HepG2 (cell line): ENCODE results near the gene CRYBA2. TPM values are rescaled to one million over a fixed set of nuclear protein-coding genes. Genes with fewer than 3 reads are reported as not detected.

Source experiments
- CBX2 ChIP-seq, 2 experiments: fragments of 200-600 bp in 1 of 2; sonication (generic); formaldehyde crosslinking in 1 of 2; IDR thresholded peaks; 2 replicates each; pipeline versions ENCODE4 v1.7.0 to v1.8.1; 2018 to 2022; ENCODE audit warnings: low read depth in 2 of 2, low read length in 1 of 2, mild to moderate bottlenecking in 1 of 2, missing genetic modification reagents in 1 of 2
- CENPX ChIP-seq: sonication (generic); formaldehyde crosslinking; IDR thresholded peaks from 2 replicates; pipeline ENCODE4 v1.9.0; 2021; ENCODE audit warnings: mild to moderate bottlenecking, missing genetic modification reagents, moderate library complexity
- CREB1 ChIP-seq, 2 experiments: fragments of 450-650 bp in 1 of 2; IDR thresholded peaks; 2 replicates each; pipeline ENCODE4 v1.6.1; 2016 to 2017; ENCODE audit warnings: control low read depth in 1 of 2, mild to moderate bottlenecking in 1 of 2, missing compliant biosample characterization in 1 of 2, missing genetic modification characterization in 1 of 2
- FOXO1 ChIP-seq: sonication (generic); formaldehyde crosslinking; IDR thresholded peaks from 2 replicates; pipeline ENCODE4 v1.4.0; 2020; ENCODE audit warnings: missing genetic modification reagents
- HDAC2 ChIP-seq: sonication (generic); formaldehyde crosslinking; IDR thresholded peaks from 2 replicates; pipeline ENCODE4 v1.4.0; 2020; ENCODE audit warnings: missing genetic modification reagents
- KAT2B ChIP-seq: fragments of 150-350 bp; IDR thresholded peaks from 2 replicates; pipeline ENCODE4 v1.6.1; 2014; ENCODE audit warnings: low read depth, low read length, borderline replicate concordance
- PHF5A ChIP-seq: IDR thresholded peaks from one replicate; pipeline ENCODE4 v1.6.1; 2018; ENCODE audit warnings: low read depth, missing genetic modification reagents; ENCODE audit not compliant: unreplicated experiment
- SMC3 ChIP-seq: IDR thresholded peaks from 2 replicates; pipeline ENCODE4 v1.6.1; 2011; ENCODE audit warnings: low read length, improper control_type of control experiment
- TMF1 ChIP-seq: sonication (generic); formaldehyde crosslinking; IDR thresholded peaks from 2 replicates; pipeline ENCODE4 v1.8.1; 2022; ENCODE audit warnings: low read depth, missing genetic modification reagents
- TOE1 ChIP-seq: sonication (generic); formaldehyde crosslinking; IDR thresholded peaks from 2 replicates; pipeline ENCODE4 v1.4.0; 2020; ENCODE audit warnings: mild to moderate bottlenecking, missing genetic modification reagents
- ZFP1 ChIP-seq: IDR thresholded peaks from 2 replicates; pipeline ENCODE4 v1.6.1; 2016
- ZMYM2 ChIP-seq: sonication (generic); formaldehyde crosslinking; IDR thresholded peaks from 2 replicates; pipeline ENCODE4 v1.8.0; 2022; ENCODE audit warnings: mild to moderate bottlenecking, missing genetic modification reagents
- ZNF468 ChIP-seq: sonication (generic); formaldehyde crosslinking; IDR thresholded peaks from 2 replicates; pipeline ENCODE4 v1.8.0; 2022; ENCODE audit warnings: mild to moderate bottlenecking, moderate library complexity, missing genetic modification reagents
- ZNF564 ChIP-seq: sonication (generic); formaldehyde crosslinking; IDR thresholded peaks from 2 replicates; pipeline ENCODE4 v1.8.1; 2023; ENCODE audit warnings: mild to moderate bottlenecking, missing genetic modification reagents
- ZNF782 ChIP-seq: sonication (generic); formaldehyde crosslinking; IDR thresholded peaks from 2 replicates; pipeline ENCODE4 v1.4.0; 2020; ENCODE audit warnings: missing genetic modification reagents, mild to moderate bottlenecking, borderline replicate concordance
- polyA plus RNA-seq, 8 experiments: library from polyadenylated mRNA; depleted of rRNA in 3 of 8; stranded (reverse) in 7 of 8; unstranded in 1 of 8; fragments of >200 nt; fragmentation: Illumina TruSeq in 4 of 8; extraction: Trizol in 4 of 8; gene quantifications; 2 replicates each; pipeline versions ENCODE4 v1.2.1 to v1.2.3, GENCODE V29; 2011 to 2016; ENCODE audit warnings: low read depth in 4 of 8, missing spikeins in 1 of 8, mixed read lengths in 1 of 8; ENCODE audit not compliant: insufficient read depth in 1 of 8
- total RNA-seq, 5 experiments: library from RNA; depleted of rRNA; stranded (reverse); fragments of >200 nt; fragmentation: Illumina TruSeq; extraction: Trizol; gene quantifications; 2 replicates each; pipeline ENCODE4 v1.2.3, GENCODE V29; 2016; ENCODE audit warnings: low read depth in 1 of 5
- TF ChIP-seq, protein P1 (sequence below): sonication (generic); formaldehyde crosslinking; IDR thresholded peaks from 2 replicates; pipeline ENCODE4 v1.4.0; 2020; ENCODE audit warnings: missing genetic modification reagents
- TF ChIP-seq, protein P2 (sequence below): sonication (generic); formaldehyde crosslinking; IDR thresholded peaks from 2 replicates; pipeline ENCODE4 v1.8.0; 2022; ENCODE audit warnings: missing genetic modification reagents, mild to moderate bottlenecking, borderline replicate concordance
- TF ChIP-seq, protein P3 (sequence below): sonication (generic); formaldehyde crosslinking; IDR thresholded peaks from 2 replicates; pipeline ENCODE4 v1.4.0; 2020; ENCODE audit warnings: missing genetic modification reagents
- TF ChIP-seq, protein P4 (sequence below): sonication (generic); formaldehyde crosslinking; IDR thresholded peaks from 2 replicates; pipeline ENCODE4 v1.5.0; 2020; ENCODE audit warnings: missing genetic modification reagents
- TF ChIP-seq, protein P5 (sequence below): sonication (generic); formaldehyde crosslinking; IDR thresholded peaks from 2 replicates; pipeline ENCODE4 v1.5.1; 2020; ENCODE audit warnings: missing genetic modification reagents, mild to moderate bottlenecking, borderline replicate concordance

The CRYBA2 gene
- total and polyA plus RNA-seq, 2 of the 13 experiments (the other 11 are each of a cell fraction or from before 2014, with no cell fraction given) = not detected

DNA sequence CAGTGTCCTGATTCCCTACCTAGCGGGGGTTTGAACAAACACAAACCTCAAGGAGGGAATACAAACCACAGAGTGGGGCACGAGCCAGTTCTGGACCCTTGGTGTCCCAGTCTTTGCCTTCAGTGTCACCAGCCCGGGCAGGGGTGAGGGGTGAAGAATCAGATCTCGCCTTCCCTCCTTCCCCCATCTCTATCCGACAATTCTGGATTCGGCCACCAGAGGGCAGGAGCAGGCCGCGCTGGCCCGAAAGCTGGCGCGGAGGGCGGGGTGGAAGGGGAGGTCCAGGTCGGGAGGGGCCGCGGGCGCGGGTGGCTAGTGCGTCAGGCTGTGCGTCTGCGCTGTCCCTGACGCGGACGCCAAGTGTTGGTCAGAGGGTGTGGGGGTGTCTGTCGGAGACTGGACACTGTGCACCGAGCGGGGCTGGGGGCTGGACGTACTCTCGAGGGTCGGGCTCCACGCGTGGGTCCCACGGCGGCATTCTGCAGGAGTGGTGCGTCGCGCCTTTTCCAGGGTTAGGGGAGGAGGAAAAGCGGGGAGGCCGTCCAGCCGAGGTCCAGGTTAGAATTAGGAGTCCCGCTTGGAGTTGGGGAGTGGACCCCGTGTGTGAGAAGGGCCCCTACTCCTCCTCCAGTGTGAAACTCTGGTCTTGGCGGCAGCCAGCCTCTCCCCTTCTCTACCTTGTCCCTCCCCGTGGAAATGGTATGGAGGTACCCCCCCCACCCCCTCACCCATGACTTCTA, 2.9 kb upstream of the CRYBA2 start (continued):
- no peak for TF ChIP-seq ZMYM2 (CRISPR knock-in tag)
- no peak for TF ChIP-seq PHF5A (CRISPR knock-in tag)
- TF ChIP-seq CENPX (CRISPR knock-in tag) = no peak
- no peak for TF ChIP-seq TMF1 (CRISPR knock-in tag)
- TF ChIP-seq, protein P1, sequence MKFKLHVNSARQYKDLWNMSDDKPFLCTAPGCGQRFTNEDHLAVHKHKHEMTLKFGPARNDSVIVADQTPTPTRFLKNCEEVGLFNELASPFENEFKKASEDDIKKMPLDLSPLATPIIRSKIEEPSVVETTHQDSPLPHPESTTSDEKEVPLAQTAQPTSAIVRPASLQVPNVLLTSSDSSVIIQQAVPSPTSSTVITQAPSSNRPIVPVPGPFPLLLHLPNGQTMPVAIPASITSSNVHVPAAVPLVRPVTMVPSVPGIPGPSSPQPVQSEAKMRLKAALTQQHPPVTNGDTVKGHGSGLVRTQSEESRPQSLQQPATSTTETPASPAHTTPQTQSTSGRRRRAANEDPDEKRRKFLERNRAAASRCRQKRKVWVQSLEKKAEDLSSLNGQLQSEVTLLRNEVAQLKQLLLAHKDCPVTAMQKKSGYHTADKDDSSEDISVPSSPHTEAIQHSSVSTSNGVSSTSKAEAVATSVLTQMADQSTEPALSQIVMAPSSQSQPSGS (CRISPR knock-in tag) = no peak
- TF ChIP-seq, protein P2, sequence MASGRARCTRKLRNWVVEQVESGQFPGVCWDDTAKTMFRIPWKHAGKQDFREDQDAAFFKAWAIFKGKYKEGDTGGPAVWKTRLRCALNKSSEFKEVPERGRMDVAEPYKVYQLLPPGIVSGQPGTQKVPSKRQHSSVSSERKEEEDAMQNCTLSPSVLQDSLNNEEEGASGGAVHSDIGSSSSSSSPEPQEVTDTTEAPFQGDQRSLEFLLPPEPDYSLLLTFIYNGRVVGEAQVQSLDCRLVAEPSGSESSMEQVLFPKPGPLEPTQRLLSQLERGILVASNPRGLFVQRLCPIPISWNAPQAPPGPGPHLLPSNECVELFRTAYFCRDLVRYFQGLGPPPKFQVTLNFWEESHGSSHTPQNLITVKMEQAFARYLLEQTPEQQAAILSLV (CRISPR knock-in tag) = no peak; the same call in 1 of the 2 replicates
- 0 out of 2 replicates have a peak, but pooled peaks have one; percentile 23 for TF ChIP-seq CREB1 (IDR thresholded peaks at IDR 0.05)
- TF ChIP-seq CREB1 (CRISPR knock-in tag; IDR thresholded peaks at IDR 0.05) = no peak
- no peak for TF ChIP-seq ZFP1 (CRISPR knock-in tag)
- peak; percentile 54; the same call in 1 of the 2 replicates for TF ChIP-seq FOXO1 (CRISPR knock-in tag)
- TF ChIP-seq, protein P3, sequence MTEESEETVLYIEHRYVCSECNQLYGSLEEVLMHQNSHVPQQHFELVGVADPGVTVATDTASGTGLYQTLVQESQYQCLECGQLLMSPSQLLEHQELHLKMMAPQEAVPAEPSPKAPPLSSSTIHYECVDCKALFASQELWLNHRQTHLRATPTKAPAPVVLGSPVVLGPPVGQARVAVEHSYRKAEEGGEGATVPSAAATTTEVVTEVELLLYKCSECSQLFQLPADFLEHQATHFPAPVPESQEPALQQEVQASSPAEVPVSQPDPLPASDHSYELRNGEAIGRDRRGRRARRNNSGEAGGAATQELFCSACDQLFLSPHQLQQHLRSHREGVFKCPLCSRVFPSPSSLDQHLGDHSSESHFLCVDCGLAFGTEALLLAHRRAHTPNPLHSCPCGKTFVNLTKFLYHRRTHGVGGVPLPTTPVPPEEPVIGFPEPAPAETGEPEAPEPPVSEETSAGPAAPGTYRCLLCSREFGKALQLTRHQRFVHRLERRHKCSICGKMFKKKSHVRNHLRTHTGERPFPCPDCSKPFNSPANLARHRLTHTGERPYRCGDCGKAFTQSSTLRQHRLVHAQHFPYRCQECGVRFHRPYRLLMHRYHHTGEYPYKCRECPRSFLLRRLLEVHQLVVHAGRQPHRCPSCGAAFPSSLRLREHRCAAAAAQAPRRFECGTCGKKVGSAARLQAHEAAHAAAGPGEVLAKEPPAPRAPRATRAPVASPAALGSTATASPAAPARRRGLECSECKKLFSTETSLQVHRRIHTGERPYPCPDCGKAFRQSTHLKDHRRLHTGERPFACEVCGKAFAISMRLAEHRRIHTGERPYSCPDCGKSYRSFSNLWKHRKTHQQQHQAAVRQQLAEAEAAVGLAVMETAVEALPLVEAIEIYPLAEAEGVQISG (CRISPR knock-in tag) = peak; percentile 19; the same call in 1 of the 2 replicates
- no peak for TF ChIP-seq ZNF468 (CRISPR knock-in tag)
- TF ChIP-seq, protein P4, sequence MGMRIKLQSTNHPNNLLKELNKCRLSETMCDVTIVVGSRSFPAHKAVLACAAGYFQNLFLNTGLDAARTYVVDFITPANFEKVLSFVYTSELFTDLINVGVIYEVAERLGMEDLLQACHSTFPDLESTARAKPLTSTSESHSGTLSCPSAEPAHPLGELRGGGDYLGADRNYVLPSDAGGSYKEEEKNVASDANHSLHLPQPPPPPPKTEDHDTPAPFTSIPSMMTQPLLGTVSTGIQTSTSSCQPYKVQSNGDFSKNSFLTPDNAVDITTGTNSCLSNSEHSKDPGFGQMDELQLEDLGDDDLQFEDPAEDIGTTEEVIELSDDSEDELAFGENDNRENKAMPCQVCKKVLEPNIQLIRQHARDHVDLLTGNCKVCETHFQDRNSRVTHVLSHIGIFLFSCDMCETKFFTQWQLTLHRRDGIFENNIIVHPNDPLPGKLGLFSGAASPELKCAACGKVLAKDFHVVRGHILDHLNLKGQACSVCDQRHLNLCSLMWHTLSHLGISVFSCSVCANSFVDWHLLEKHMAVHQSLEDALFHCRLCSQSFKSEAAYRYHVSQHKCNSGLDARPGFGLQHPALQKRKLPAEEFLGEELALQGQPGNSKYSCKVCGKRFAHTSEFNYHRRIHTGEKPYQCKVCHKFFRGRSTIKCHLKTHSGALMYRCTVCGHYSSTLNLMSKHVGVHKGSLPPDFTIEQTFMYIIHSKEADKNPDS (CRISPR knock-in tag) = no peak
- no peak for TF ChIP-seq ZNF782 (CRISPR knock-in tag)
- TF ChIP-seq, protein P5, sequence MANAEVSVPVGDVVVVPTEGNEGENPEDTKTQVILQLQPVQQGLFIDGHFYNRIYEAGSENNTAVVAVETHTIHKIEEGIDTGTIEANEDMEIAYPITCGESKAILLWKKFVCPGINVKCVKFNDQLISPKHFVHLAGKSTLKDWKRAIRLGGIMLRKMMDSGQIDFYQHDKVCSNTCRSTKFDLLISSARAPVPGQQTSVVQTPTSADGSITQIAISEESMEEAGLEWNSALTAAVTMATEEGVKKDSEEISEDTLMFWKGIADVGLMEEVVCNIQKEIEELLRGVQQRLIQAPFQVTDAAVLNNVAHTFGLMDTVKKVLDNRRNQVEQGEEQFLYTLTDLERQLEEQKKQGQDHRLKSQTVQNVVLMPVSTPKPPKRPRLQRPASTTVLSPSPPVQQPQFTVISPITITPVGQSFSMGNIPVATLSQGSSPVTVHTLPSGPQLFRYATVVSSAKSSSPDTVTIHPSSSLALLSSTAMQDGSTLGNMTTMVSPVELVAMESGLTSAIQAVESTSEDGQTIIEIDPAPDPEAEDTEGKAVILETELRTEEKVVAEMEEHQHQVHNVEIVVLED (CRISPR knock-in tag) = peak; percentile 21; the same call in 1 of the 2 replicates
- TF ChIP-seq HDAC2 (CRISPR knock-in tag) = no peak
- TF ChIP-seq CBX2 (IDR thresholded peaks at IDR 0.05; ENCODE audit: low read depth, low read length) = no peak
- TF ChIP-seq CBX2 (CRISPR knock-in tag; IDR thresholded peaks at IDR 0.05; ENCODE audit: low read depth) = no peak
- no peak for TF ChIP-seq TOE1
- peak; percentile 56; the same call in 1 of the 2 replicates for TF ChIP-seq SMC3
- TF ChIP-seq KAT2B = no peak
- no peak for TF ChIP-seq ZNF564 (CRISPR knock-in tag)
